CD4-positive, alpha-beta T cell treated with Interleukin-17A for 1 hour (primary cell): ENCODE measurements around the gene SLC49A3.
"Not testable (repeated sequence)": the region's sequence is repeated elsewhere in the genome, so short reads cannot be mapped to it uniquely, and the experiment has no call there.

Experiments used
- DNase-seq: peaks from one replicate; pipeline ENCODE4 v3.0.0-alpha.2; 2020

SLC49A3 gene

DNA sequence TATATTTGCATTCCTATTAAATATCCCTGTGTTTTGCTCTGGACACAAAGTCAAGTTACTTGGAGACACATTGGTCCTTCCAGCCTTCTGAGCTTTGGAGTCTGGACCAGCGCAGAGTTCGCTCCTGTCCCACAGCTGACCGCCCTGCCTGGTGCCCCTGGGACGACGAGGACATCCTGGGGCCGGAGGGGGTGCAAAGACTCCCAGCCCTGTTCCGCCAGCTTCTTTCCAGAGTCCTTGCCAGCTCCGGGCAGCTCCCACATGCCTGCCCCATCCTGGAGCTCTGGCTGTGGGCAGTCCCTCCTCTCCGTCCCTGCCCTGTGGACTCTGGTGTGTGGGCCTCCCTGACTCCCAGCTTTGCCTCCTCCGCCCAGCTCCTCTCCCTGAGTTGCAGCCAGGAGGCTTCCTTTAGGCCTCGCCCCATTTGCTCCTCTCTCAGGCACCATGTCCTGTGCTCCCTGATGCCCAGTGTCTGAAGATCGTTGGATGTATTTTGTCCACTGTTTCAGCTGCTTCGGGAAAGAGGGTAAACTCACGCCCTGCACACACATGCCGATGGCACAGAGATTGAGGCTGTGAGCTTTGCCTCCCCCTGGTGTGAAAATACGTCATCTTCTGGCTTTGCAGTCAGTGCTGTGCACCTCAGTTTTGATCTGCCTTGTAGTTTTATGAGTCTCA is 11.8 kb upstream of the SLC49A3 start:
- no peak for DNase-seq

DNA sequence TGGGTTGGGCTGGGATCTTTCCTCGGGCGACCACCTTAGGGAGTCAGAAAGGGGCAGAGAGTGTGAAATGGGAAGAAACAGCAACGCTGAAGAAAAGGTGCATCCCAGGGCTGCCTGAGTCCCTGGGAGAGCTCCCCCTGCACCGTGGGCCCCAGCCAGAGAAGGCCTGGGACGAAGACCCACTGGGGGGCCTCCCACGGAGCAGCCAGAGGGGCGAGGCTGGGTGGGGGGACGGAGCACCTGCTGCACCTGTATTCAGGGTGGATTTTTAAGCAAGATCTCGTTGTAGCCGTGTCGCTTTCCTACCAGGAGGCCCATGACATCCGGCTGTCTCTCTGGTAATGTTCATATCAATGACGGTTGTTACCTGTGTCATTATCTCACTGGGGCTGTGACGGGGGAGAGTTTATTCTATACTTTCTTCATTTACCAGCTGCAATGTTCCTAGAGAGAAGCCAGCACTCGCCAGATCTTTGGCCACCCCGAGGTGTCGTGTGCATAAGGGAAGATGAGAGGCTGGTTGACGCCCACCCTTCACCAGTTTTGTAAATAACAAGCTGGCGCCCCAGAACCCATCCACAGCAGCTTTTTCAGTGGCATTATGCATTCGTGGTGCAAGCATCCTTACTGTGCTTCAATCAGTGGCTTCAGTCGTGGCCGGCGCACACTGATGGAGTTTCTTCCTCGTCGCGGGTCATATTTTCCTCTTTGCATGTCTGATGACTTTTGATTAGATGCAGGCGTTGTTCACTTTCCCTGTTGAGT is 11.0 kb upstream of the SLC49A3 start:
- no peak for DNase-seq

DNA sequence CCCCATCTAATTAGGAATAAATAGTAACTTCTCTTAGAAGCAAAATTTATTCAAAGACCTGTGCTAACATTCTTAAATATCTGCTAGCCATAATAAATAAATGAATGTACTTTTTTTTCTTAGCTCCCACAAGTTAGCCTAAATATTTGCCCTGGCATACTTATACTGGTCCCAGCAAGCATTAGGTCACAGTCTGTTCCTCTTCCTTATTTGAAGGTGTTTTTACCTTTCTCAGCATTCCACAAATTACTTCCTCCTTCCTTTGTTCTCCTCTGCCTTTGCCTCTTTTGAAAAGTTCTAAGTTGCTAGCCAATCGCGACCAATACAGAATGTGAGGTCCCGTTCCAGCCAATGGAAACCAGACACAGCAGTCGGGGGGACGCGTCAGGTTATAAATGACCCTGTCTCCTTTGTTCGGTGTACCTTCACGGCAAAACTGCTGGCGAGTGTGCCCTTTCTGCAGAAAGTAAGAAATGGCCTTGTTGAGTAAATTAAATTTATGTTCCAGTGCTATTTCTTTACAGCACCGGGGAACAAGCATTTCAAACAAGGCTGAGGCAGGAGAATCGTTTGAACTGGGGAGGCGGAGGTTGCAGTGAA is 5.5 kb upstream of the SLC49A3 start:
- DNase-seq = not testable (repeated sequence)

DNA sequence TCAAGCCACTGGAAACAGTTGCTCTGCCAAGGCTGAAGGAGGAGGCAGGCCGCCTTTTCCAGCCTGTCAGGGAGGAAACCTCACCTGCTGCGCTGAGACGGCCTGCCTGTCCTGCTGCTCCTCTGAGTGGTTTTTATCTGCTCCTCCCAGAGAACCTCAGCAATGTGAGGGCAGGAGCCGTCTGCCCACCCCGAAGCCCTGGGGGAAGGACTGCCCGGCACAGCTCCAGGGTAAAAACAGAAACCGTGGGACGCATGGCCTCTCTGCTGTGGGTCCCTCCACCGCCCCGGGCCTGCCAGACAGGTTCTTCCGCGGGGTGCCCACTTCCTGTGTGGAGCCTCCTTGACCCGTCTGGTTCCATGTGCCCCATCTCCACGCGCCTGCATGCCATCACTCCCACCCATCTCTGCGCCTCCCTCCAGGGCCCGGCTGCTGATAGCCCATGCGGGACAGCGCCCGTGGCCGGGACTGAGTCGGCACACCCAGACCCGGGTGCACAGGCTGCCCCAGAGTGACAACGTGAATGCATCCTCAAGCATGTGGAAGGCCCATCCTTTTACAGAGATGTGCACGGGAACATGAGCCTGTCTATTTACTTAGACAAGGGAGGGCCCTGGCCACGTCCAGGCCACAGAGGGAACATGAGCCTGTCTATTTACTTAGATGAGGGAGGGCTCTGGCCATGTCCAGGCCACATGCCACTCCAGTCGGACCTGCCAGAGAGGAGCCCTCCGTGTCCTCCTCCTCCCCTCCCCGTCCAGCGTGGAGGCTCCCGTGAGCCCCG is 4.0 kb upstream of the SLC49A3 start:
- DNase-seq = no peak

GRCh38 chr4:689723-690122 is 772 bp upstream of the SLC49A3 start:
- DNase-seq = no peak

- no peak for DNase-seq
These were observed 739 bp downstream of the SLC49A3 start for GRCh38 chr4:687971-688853.

GRCh38 chr4:687048-687970 is 1.6 kb downstream of the SLC49A3 start:
- no peak for DNase-seq

DNA sequence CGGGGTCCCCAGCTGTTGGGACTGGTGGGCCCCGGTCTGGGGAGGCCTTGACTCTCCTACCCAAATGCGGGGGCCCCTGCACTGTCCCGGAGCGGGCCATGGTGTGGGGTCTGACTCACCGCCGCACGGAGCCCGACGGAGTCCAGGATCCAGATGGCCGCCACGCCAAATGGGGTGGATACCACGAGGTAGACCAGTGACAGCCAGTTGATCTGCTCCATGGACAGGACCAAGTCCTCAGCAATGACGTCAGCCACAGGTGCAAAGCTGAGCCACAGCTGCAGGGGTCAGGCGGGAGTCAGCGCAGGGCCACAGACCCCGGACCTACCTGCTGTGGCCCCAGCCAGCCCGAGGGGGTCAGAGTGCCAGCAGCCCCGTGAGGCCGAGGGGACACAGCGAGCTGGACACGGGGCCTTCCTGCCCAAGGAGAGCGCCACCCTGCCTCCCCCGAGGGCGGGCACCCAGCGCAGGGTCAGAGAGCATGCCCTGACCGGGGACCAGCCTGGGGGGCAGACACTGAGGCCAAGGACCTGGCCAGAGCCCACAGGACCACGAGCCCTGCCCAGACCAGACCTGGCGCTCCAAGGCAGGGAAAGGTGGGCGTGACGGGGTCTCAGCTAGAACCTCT is 2.4 kb downstream of the SLC49A3 start:
- no peak for DNase-seq

- no peak for DNase-seq
These were observed 3.1 kb downstream of the SLC49A3 start for GRCh38 chr4:685679-686412.

DNA sequence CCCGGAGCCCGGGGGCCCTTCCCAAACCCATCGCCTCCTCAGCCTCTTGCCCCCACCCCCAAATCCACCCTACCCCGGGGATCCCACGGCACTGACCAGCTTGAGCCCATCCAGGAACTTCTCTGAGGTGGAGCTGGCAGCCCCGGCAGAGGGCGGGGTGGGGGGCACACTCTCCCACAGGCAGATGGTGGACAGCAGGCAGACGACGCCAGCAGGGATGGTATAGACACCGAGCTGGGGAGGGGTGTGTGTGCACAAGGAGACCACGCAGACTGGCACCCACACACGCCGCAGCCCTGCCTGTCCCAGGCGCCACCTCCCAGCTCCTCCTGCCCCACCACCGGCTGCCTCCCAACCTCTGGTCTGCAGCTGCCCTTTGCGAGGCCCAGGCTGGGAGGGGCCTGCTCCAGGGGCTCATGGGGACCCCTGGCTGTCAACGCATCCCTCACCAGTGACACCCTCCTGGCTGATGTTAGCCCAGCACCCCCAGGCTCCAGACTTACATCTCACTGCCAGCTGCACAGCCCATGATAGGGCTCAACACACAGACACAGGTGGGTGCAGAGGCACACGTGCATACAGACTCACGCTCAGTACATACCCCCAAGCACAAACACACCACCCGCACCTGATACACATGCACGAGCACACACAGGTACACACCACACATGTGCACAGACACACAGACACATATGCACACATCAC is 4.2 kb downstream of the SLC49A3 start:
- no peak for DNase-seq

- DNase-seq = peak; percentile 36
These were observed 4.8 kb downstream of the SLC49A3 start for GRCh38 chr4:683982-684622.

DNA sequence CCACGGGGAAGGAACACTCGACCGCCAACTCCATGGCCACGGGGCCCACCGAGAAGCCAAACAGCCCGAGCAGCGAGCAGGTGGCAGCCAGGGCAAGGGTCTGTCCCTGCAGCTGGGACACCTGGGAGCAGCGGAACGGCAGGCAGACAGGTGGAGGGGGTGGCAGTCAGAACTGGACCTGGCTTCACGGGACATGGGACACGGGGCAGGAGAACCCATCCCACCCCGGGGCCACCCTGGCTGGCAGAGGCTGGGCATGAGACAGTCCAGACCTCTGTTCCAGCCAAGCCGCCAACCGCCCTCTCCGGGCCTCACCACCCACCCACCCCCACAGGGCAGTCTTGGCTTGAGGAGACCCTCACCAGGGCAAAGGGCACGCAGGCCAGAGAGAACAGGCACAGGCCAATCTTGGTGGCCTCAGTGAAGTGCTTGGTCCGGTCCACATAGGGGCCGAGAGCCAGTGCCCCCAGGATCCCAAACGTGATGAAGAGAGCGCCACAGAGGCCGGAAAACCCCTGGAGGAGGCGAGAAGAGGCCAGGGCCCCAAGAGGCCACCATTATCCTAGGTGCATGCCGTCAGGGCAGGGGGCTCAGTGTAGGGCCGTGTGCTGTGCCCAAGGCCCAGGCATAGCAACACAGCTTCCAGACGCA is 5.6 kb downstream of the SLC49A3 start:
- DNase-seq = no peak

DNA sequence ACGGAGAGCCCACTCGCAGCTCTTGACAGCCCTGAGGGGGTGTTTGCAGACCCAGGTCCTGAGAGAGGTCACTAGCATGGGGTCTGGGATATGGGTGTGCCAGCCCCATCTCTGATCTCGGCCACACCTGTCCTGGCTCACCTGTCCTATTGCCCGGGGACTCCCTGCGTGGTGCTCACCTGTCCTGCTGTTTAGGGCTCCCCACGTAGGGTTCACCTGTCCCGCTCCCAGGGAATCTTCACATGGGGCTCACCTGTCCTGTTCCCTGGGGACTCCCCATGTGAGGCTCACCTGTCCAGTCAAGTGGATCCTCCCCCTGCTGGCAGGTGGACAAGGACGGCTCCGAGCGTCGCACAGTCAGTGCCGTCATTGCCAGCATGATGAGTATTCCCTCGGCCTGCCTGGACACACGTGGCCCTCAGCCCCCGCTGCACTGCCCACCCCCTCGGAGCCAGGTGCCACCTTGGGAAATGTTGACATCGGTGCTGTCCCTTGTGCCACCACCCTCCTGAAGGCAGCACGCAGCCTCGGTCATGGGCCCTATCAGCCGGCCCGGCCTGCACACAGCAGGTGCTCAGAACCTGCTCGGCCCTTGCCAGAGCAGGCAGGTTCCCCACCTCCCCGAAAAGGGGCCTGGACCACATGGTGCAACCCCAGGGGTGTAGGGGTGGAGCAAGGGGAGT is 6.3 kb downstream of the SLC49A3 start:
- DNase-seq = no peak

GRCh38 chr4:681736-682451 is 7.1 kb downstream of the SLC49A3 start:
- DNase-seq = peak; percentile 61

- peak; percentile 69 for DNase-seq
These were observed 7.9 kb downstream of the SLC49A3 start for GRCh38 chr4:680928-681645.

DNA sequence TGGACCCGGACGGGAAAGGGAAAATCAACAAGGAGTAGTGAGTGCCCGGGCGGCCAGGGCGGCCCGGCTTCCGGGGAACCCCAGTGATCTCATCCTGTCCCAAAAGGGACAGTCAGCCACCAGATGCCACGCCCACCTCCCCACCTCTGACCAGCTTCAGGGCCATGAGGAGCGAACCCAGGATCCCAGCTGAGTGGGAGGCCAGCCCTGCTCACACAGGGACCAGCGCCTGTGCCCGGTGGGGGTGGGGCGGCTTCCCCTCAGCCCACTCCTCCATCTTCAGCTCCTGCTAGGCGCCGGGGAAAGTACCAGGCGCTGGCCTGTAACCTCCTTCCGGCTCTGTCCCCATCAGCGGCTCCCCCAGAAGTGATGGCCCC is 8.4 kb downstream of the SLC49A3 start:
- no peak for DNase-seq
